GM12878 (cell line): ENCODE data around the gene ANKRD6. TPM values are rescaled to one million over a fixed set of nuclear protein-coding genes. Genes with fewer than 3 reads are reported as not detected.
A peak's percentile ranks its signal among the peaks of the same experiment; 100 is the strongest.

ENCODE experiments used
- ATF3 ChIP-seq: IDR thresholded peaks from 2 replicates; pipeline ENCODE4 v1.6.1; 2011; ENCODE audit warnings: low read depth, mild to moderate bottlenecking, low read length, moderate library complexity, borderline replicate concordance; ENCODE audit errors: extremely low read depth
- BACH1 ChIP-seq: fragments of 450-650 bp; IDR thresholded peaks from 2 replicates; pipeline ENCODE4 v1.6.1; 2017; ENCODE audit warnings: mild to moderate bottlenecking, borderline replicate concordance
- CEBPB ChIP-seq, 2 experiments: fragments of 150-350 bp in 1 of 2; IDR thresholded peaks; 2 replicates each; pipeline ENCODE4 v1.6.1; 2012 to 2014; ENCODE audit warnings: low read depth in 2 of 2, low read length in 2 of 2, borderline replicate concordance in 1 of 2, inconsistent platforms in 1 of 2
- CHD1 ChIP-seq: IDR thresholded peaks from 2 replicates; pipeline ENCODE4 v1.6.1; 2012; ENCODE audit warnings: low read depth, low read length, improper control_type of control experiment
- CHD4 ChIP-seq: fragments of 200-600 bp; sonication (generic); IDR thresholded peaks from 2 replicates; pipeline ENCODE4 v1.6.1; 2016; ENCODE audit warnings: mild to moderate bottlenecking
- CREM ChIP-seq: IDR thresholded peaks from 2 replicates; pipeline ENCODE4 v1.6.1; 2014; ENCODE audit warnings: antibody characterized with exemption, low read depth
- DPF2 ChIP-seq: fragments of 450-650 bp; IDR thresholded peaks from 2 replicates; pipeline ENCODE4 v1.6.1; 2017; ENCODE audit warnings: mild to moderate bottlenecking
- E2F4 ChIP-seq: IDR thresholded peaks from 2 replicates; pipeline ENCODE4 v1.6.1; 2012; ENCODE audit warnings: low read depth, low read length, improper control_type of control experiment
- EP300 ChIP-seq, 2 experiments: fragments of 150-350 bp in 1 of 2; IDR thresholded peaks; 2 replicates each; pipeline ENCODE4 v1.6.1; 2011 to 2012; ENCODE audit warnings: low read depth in 2 of 2, low read length in 2 of 2, borderline replicate concordance in 1 of 2, improper control_type of control experiment in 1 of 2, inconsistent platforms in 1 of 2; ENCODE audit not compliant: control insufficient read depth in 1 of 2
- HDAC2 ChIP-seq: fragments of 200-600 bp; sonication (generic); IDR thresholded peaks from 2 replicates; pipeline ENCODE4 v1.6.1; 2017
- MEF2A ChIP-seq: IDR thresholded peaks from 2 replicates; pipeline ENCODE4 v1.6.1; 2011; ENCODE audit warnings: low read depth, mild to moderate bottlenecking, low read length, moderate library complexity; ENCODE audit not compliant: insufficient read depth
- MLLT1 ChIP-seq: fragments of 450-650 bp; IDR thresholded peaks from 2 replicates; pipeline ENCODE4 v1.6.1; 2016; ENCODE audit warnings: mild to moderate bottlenecking
- MTA3 ChIP-seq: IDR thresholded peaks from 2 replicates; pipeline ENCODE4 v1.6.1; 2012; ENCODE audit warnings: low read length, inconsistent platforms, borderline replicate concordance
- NR2F1 ChIP-seq: fragments of 450-650 bp; conservative IDR thresholded peaks from 2 replicates; pipeline ENCODE4 v1.6.1; 2017; ENCODE audit warnings: mild to moderate bottlenecking
- PKNOX1 ChIP-seq: fragments of 450-650 bp; IDR thresholded peaks from 2 replicates; pipeline ENCODE4 v1.6.1; 2016; ENCODE audit warnings: mild to moderate bottlenecking
- POLR2AphosphoS5 ChIP-seq: IDR thresholded peaks from 2 replicates; pipeline ENCODE4 v1.6.1; 2011; ENCODE audit warnings: mild to moderate bottlenecking, low read length, inconsistent platforms
- RAD51 ChIP-seq: fragments of 450-650 bp; IDR thresholded peaks from 2 replicates; pipeline ENCODE4 v1.6.1; 2016; ENCODE audit warnings: moderate library complexity, mild to moderate bottlenecking, inconsistent platforms
- RELA ChIP-seq: fragments of 450-650 bp; IDR thresholded peaks from 2 replicates; pipeline ENCODE4 v1.8.0; 2014; ENCODE audit warnings: borderline replicate concordance; ENCODE audit not compliant: partially characterized antibody
- SKIL ChIP-seq: fragments of 450-650 bp; IDR thresholded peaks from 2 replicates; pipeline ENCODE4 v1.6.1; 2017; ENCODE audit warnings: mild to moderate bottlenecking, low read depth, inconsistent platforms; ENCODE audit not compliant: poor library complexity, severe bottlenecking
- SRF ChIP-seq, 2 experiments: IDR thresholded peaks; 2 replicates each; pipeline ENCODE4 v1.6.1; 2011; ENCODE audit warnings: low read depth in 2 of 2, low read length in 2 of 2, mild to moderate bottlenecking in 1 of 2, moderate library complexity in 1 of 2
- STAT1 ChIP-seq: fragments of 450-650 bp; conservative IDR thresholded peaks from 2 replicates; pipeline ENCODE4 v1.6.1; 2014; ENCODE audit warnings: antibody characterized with exemption, mild to moderate bottlenecking
- STAT3 ChIP-seq: IDR thresholded peaks from 2 replicates; pipeline ENCODE4 v1.6.1; 2011; ENCODE audit warnings: low read depth, low read length, improper control_type of control experiment
- TAF1 ChIP-seq: IDR thresholded peaks from 2 replicates; pipeline ENCODE4 v1.6.1; 2011; ENCODE audit warnings: mild to moderate bottlenecking, low read depth, low read length, borderline replicate concordance
- WRNIP1 ChIP-seq: IDR thresholded peaks from 2 replicates; pipeline ENCODE4 v1.6.1; 2011; ENCODE audit warnings: low read depth, low read length, improper control_type of control experiment, borderline replicate concordance
- ZNF384 ChIP-seq: IDR thresholded peaks from 2 replicates; pipeline ENCODE4 v1.6.1; 2012; ENCODE audit warnings: low read depth, mild to moderate bottlenecking, low read length, improper control_type of control experiment, borderline replicate concordance
- ZNF622 ChIP-seq: fragments of 450-650 bp; IDR thresholded peaks from 2 replicates; pipeline ENCODE4 v1.6.1; 2017; ENCODE audit warnings: mild to moderate bottlenecking, inconsistent platforms
- polyA plus RNA-seq, 11 experiments: library from polyadenylated mRNA; depleted of rRNA in 4 of 11; unstranded in 6 of 11; stranded (reverse) in 5 of 11; fragments of >200 nt; fragmentation: Nextera tagmentation in 4 of 11; fragmentation: Illumina TruSeq in 1 of 11; extraction: Ambion mirVana in 4 of 11; extraction: Trizol in 1 of 11; gene quantifications; 1 replicate in 1 of 11; 2 replicates in 10 of 11; pipeline versions ENCODE4 v1.2.1 to v1.2.3, GENCODE V29; 2011 to 2016; ENCODE audit warnings: inconsistent platforms in 2 of 11, missing spikeins in 2 of 11, low read depth in 1 of 11
- total RNA-seq, 4 experiments: library from RNA; depleted of rRNA in 3 of 4; stranded (reverse); fragments of >200 nt in 3 of 4; fragmentation: Illumina TruSeq in 1 of 4; extraction: Trizol in 1 of 4; gene quantifications; 2 replicates each; pipeline versions ENCODE4 v1.2.1 to v1.2.3, GENCODE V29; 2013 to 2021

The ANKRD6 gene
- total and polyA plus RNA-seq, 10 of the 15 experiments (the other 5 are each of a cell fraction or from before 2014, with no cell fraction given), result 0.03 to 0.90 (median 0.38) TPM

GRCh38 chr6:89387516-89388201, 45.3 kb upstream of the ANKRD6 start (continued):
- TF ChIP-seq MLLT1 (peak; percentile 96), CREM (peak; percentile 92), ZNF384 (no peak), STAT1 (no peak), MTA3 (peak; percentile 96), CHD1 (no peak), CHD4 (no peak), MEF2A (peak; percentile 89), EP300 (IDR thresholded peaks at IDR 0.05; ENCODE audit: borderline replicate concordance in 1 of 2, control insufficient read depth in 1 of 2, low read depth in 2 of 2, low read length in 2 of 2) (peak; percentile 98 to 99), HDAC2 (no peak), STAT3 (peak; percentile 84; the same call in 1 of the 2 replicates), POLR2AphosphoS5 (no peak), PKNOX1 (peak; percentile 88), NR2F1 (peak; percentile 100), DPF2 (peak; percentile 100), BACH1 (peak; percentile 98), RAD51 (0 out of 2 replicates have a peak, but pooled peaks have one; percentile 38), ATF3 (no peak), WRNIP1 (0 out of 2 replicates have a peak, but pooled peaks have one; percentile 84), SKIL (peak; percentile 98), TAF1 (no peak), SRF (IDR thresholded peaks at IDR 0.05; ENCODE audit: low read depth in 2 of 2, low read length in 2 of 2) (no peak), CEBPB (IDR thresholded peaks at IDR 0.05; ENCODE audit: borderline replicate concordance in 1 of 2, low read depth in 2 of 2, low read length in 2 of 2) (peak; percentile 15 to 82; a peak in 1 of 4 replicates), RELA (no peak), E2F4 (no peak), ZNF622 (no peak)
